Neural cell (in vitro differentiated cells): ENCODE results near the gene SLC30A4.

Experiments
- EP300 ChIP-seq: fragments of 450-650 bp; conservative IDR thresholded peaks from 2 replicates; pipeline ENCODE4 v1.6.1; 2014; ENCODE audit warnings: antibody characterized with exemption, mild to moderate bottlenecking, moderate library complexity; ENCODE audit not compliant: poor library complexity, severe bottlenecking
- EZH2 ChIP-seq: fragments of 200-600, 300-800 bp; shearing (Covaris generic), sonication (generic); IDR thresholded peaks from 2 replicates; pipeline ENCODE4 v1.6.1; 2014; ENCODE audit warnings: antibody characterized with exemption, low read length, borderline replicate concordance, mild to moderate bottlenecking; ENCODE audit not compliant: insufficient read depth, poor library complexity, severe bottlenecking
- MXI1 ChIP-seq: fragments of 450-650 bp; conservative IDR thresholded peaks from 2 replicates; pipeline ENCODE4 v1.6.1; 2014; ENCODE audit warnings: antibody characterized with exemption, mild to moderate bottlenecking; ENCODE audit not compliant: poor library complexity, severe bottlenecking
- POLR2AphosphoS5 ChIP-seq: IDR thresholded peaks from 2 replicates; pipeline ENCODE4 v1.6.1; 2012
- RAD21 ChIP-seq: fragments of 450-650 bp; conservative IDR thresholded peaks from 2 replicates; pipeline ENCODE4 v1.6.1; 2014; ENCODE audit warnings: antibody characterized with exemption, mild to moderate bottlenecking, moderate library complexity
- REST ChIP-seq: IDR thresholded peaks from 2 replicates; pipeline ENCODE4 v1.6.1; 2012; ENCODE audit warnings: borderline replicate concordance
- SMC3 ChIP-seq: fragments of 450-650 bp; conservative IDR thresholded peaks from 2 replicates; pipeline ENCODE4 v1.6.1; 2014; ENCODE audit warnings: antibody characterized with exemption, mild to moderate bottlenecking, moderate library complexity; ENCODE audit not compliant: poor library complexity
- TAF1 ChIP-seq: IDR thresholded peaks from 2 replicates; pipeline ENCODE4 v1.6.1; 2012; ENCODE audit warnings: low read depth
- TF ChIP-seq, protein P1 (sequence below): fragments of 450-650 bp; IDR thresholded peaks from 2 replicates; pipeline ENCODE4 v1.5.1; 2014; ENCODE audit warnings: antibody characterized with exemption, mild to moderate bottlenecking, moderate library complexity; ENCODE audit not compliant: poor library complexity, severe bottlenecking

DNA sequence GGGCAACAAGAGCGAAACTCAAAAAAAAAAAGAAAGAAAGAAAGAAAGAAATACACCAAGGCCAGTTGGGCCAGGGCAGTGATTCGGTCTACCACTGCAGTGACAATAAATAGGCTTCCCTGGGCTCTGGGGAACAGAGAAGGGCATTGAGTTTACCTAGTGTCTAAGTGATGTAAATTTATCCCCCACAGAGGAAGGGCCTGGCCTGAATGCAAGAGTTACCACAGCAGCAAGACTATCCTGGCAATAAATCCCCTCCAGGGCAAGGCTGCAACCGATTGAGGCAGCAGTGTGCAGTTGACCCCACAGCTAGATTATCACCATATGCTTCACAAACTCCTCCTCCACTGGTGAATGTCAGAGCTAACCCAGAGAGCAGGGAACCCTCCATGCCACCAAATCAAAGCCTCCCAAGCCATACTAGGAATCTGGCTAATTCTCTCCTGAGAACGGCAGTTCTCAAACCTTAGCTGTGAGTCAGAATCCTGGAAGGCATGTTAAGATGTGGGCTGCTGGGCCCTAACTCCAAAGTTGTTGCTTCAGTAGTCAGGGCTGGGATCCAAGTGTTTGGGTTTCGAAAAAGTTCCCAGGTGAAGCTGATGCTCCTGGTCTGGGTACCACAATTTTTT lies 79.9 kb downstream of the SLC30A4 start:
- TF ChIP-seq EP300 (no peak), EZH2 (no peak), RAD21 (no peak), POLR2AphosphoS5 (no peak), TAF1 (no peak), REST (no peak), MXI1 (no peak), SMC3 (no peak)
- TF ChIP-seq, protein P1, sequence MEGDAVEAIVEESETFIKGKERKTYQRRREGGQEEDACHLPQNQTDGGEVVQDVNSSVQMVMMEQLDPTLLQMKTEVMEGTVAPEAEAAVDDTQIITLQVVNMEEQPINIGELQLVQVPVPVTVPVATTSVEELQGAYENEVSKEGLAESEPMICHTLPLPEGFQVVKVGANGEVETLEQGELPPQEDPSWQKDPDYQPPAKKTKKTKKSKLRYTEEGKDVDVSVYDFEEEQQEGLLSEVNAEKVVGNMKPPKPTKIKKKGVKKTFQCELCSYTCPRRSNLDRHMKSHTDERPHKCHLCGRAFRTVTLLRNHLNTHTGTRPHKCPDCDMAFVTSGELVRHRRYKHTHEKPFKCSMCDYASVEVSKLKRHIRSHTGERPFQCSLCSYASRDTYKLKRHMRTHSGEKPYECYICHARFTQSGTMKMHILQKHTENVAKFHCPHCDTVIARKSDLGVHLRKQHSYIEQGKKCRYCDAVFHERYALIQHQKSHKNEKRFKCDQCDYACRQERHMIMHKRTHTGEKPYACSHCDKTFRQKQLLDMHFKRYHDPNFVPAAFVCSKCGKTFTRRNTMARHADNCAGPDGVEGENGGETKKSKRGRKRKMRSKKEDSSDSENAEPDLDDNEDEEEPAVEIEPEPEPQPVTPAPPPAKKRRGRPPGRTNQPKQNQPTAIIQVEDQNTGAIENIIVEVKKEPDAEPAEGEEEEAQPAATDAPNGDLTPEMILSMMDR, result no peak
